ENCODE data around the gene SCN1A. TPM values are rescaled to one million over a fixed set of nuclear protein-coding genes. Genes with fewer than 3 reads are reported as not detected.

SCN1A gene
- total and polyA plus RNA-seq, 2 of the 4 experiments (the other 2 are of a cell fraction), result under 0.01 TPM; not detected in 1

- Histone ChIP-seq H3K36me3 (ENCODE audit: control insufficient read depth, insufficient read depth, low read length) (no peaks in the 10 kb centered on the region), H3K9ac (ENCODE audit: low read depth, low read length) (no peak overlapping the region), H3K27ac (ENCODE audit: insufficient read depth, low read length) (no peak overlapping the region)
Measured at GRCh38 chr2:166118180-166118579, 9.6 kb downstream of the SCN1A start.

More at GRCh38 chr2:166118180-166118579, 9.6 kb downstream of the SCN1A start:
- Histone ChIP-seq H3K14ac (replicated peaks; ENCODE audit: low read depth, low read length) (no peak overlapping the region), H2BK5ac (ENCODE audit: low read depth, low read length, poor library complexity, severe bottlenecking) (no peak overlapping the region), H3K79me1 (ENCODE audit: low read depth in 1 of 2, low read length in 2 of 2) (no peaks in the 10 kb centered on the region), H3K9me3 (ENCODE audit: control insufficient read depth, insufficient read depth, low read length) (no peaks in the 10 kb centered on the region), H4K20me1 (ENCODE audit: insufficient read depth, low read length) (no peaks in the 10 kb centered on the region), H3K9me1 (ENCODE audit: insufficient read depth, low read length) (no peaks in the 10 kb centered on the region), H2BK15ac (ENCODE audit: low read depth, low read length) (no peak overlapping the region), H2BK20ac (ENCODE audit: low read depth, low read length) (no peak overlapping the region), H4K91ac (ENCODE audit: insufficient read depth, low read depth, low read length) (no peak overlapping the region), H3K23ac (ENCODE audit: low read depth, low read length) (no peak overlapping the region), H2AFZ (replicated peaks; ENCODE audit: low read length, poor library complexity) (no peak overlapping the region), H3K4me3 (ENCODE audit: insufficient read depth, low read depth, low read length) (no peak overlapping the region), H3K18ac (ENCODE audit: low read depth, low read length) (no peak overlapping the region), H3K27me3 (ENCODE audit: control insufficient read depth, insufficient read depth, low read length) (no peaks in the 10 kb centered on the region), H2BK120ac (ENCODE audit: low read depth, low read length) (no peak overlapping the region), H3K4me2 (ENCODE audit: low read depth, low read length) (no peak overlapping the region), H4K8ac (ENCODE audit: low read depth in 2 of 2, low read length in 2 of 2) (no peak overlapping the region), H4K5ac (ENCODE audit: low read depth, low read length) (no peak overlapping the region), H2AK9ac (replicated peaks; ENCODE audit: low read depth, low read length, poor library complexity) (no peak overlapping the region), H3K4ac (ENCODE audit: low read depth, low read length) (no peak overlapping the region), H3K56ac (ENCODE audit: extremely low read depth, insufficient read depth, low read length) (peak overlapping the region; percentile 6; the same call in 1 of the 2 replicates), H3K4me1 (ENCODE audit: control insufficient read depth, insufficient read depth, low read length) (no peaks in the 10 kb centered on the region), H2AK5ac (ENCODE audit: low read depth, low read length) (no peak overlapping the region)
- no TSS peak for BruUV-seq (replicated peaks)
- ChIA-PET POLR2A (ENCODE audit: unreplicated experiment) (no interaction called here), CTCF (no interaction called here)
- ATAC-seq (ENCODE audit: low read depth) (no peak), DNase-seq (no peak)
- dilution Hi-C loops (cut with HindIII; ENCODE audit: low sequenced_read_pairs, unreplicated experiment), result no loop called here
- TF ChIP-seq RFX5 (IDR thresholded peaks at IDR 0.05; ENCODE audit: low read depth, low read length) (no peak), RAD21 (IDR thresholded peaks at IDR 0.05; ENCODE audit: low read length) (no peak), MAZ (IDR thresholded peaks at IDR 0.05; ENCODE audit: borderline replicate concordance, low read depth, low read length) (no peak), FOS (IDR thresholded peaks at IDR 0.05; ENCODE audit: low read depth, low read length) (no peak), USF2 (IDR thresholded peaks at IDR 0.05; ENCODE audit: low read depth, low read length) (no peak), MXI1 (IDR thresholded peaks at IDR 0.05; ENCODE audit: borderline replicate concordance, low read depth, low read length) (no peak)
- in situ Hi-C loops (cut with MboI; ENCODE audit: low sequenced_read_pairs), result no loop called here
- no CpG with 5 or more reads among the region's 4 CpGs for WGBS, 2 experiments (ENCODE audit: extremely low coverage in 2 of 2, insufficient read length in 1 of 2)
- intact Hi-C loops (cut with micrococcal nuclease), result no loop called here
